ENCODE measurements around the gene ABCB8. TPM values are rescaled to one million over a fixed set of nuclear protein-coding genes. Genes with fewer than 3 reads are reported as not detected.

ABCB8 gene
- total and polyA plus RNA-seq, 9 of the 15 experiments (the other 6 are each of a cell fraction or from before 2014, with no cell fraction given): 7.6 to 106 (median 36.3) TPM

DNA sequence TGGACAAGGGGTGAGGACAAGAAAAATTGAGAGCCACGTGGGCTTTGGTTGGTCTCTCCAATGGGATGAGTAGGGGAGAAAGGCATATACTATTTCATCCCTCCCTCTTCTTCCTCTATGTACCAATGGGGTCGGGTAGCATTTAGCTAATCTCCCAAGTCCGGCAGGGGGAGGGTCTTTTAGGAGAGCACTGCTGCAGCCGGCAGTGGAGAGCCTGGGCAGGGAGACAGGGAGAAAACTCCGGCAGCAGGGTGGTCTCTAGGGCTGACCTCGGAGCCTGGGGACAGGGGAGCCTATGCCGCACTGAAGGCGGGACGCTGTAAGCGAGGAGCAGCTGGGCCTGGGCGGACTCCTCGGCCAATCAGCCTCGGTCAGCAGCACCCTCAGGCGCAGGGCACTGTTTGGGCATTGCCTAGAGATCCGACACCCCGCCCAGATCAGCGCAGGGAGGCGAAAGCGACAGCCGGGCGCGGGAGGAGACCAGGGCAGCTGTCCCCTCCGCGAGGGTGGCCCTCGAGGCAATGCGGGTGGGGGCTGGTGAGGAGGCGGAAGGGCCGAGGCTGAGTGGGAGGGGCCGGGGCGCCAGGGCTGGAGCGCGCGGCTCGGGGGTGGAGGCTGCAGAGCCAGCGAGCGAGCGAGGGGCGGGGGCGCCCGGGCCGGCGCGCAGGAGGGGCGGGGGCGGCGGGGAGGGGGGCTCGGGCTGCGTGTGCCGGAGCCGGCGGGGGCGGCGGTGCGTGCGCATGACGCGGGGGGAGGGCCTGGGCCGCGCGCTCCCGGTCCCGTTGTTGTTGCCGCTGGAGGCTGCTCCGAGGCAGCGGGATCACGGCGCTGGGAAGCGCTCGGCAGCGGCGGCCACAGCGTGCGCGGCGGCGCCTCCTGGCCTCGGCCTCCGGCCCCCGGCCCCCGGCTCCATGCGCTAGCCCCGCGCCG, 57.7 kb downstream of the ABCB8 start, which contains the start of gene AGAP3 (continued):
- TF ChIP-seq, protein P1, sequence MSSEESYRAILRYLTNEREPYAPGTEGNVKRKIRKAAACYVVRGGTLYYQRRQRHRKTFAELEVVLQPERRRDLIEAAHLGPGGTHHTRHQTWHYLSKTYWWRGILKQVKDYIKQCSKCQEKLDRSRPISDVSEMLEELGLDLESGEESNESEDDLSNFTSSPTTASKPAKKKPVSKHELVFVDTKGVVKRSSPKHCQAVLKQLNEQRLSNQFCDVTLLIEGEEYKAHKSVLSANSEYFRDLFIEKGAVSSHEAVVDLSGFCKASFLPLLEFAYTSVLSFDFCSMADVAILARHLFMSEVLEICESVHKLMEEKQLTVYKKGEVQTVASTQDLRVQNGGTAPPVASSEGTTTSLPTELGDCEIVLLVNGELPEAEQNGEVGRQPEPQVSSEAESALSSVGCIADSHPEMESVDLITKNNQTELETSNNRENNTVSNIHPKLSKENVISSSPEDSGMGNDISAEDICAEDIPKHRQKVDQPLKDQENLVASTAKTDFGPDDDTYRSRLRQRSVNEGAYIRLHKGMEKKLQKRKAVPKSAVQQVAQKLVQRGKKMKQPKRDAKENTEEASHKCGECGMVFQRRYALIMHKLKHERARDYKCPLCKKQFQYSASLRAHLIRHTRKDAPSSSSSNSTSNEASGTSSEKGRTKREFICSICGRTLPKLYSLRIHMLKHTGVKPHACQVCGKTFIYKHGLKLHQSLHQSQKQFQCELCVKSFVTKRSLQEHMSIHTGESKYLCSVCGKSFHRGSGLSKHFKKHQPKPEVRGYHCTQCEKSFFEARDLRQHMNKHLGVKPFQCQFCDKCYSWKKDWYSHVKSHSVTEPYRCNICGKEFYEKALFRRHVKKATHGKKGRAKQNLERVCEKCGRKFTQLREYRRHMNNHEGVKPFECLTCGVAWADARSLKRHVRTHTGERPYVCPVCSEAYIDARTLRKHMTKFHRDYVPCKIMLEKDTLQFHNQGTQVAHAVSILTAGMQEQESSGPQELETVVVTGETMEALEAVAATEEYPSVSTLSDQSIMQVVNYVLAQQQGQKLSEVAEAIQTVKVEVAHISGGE (CRISPR knock-in tag; IDR thresholded peaks at IDR 0.05): peak in 1 of 3 experiments; percentile 31; a peak in 1 of 6 replicates
- TF ChIP-seq, protein P2, sequence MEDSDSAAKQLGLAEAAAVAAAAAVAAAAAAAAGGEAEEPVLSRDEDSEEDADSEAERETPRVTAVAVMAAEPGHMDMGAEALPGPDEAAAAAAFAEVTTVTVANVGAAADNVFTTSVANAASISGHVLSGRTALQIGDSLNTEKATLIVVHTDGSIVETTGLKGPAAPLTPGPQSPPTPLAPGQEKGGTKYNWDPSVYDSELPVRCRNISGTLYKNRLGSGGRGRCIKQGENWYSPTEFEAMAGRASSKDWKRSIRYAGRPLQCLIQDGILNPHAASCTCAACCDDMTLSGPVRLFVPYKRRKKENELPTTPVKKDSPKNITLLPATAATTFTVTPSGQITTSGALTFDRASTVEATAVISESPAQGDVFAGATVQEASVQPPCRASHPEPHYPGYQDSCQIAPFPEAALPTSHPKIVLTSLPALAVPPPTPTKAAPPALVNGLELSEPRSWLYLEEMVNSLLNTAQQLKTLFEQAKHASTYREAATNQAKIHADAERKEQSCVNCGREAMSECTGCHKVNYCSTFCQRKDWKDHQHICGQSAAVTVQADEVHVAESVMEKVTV (CRISPR knock-in tag; IDR thresholded peaks at IDR 0.05): 0 out of 2 replicates have a peak, but pooled peaks have one; percentile 8
- TF ChIP-seq ZNF143 (CRISPR knock-in tag; IDR thresholded peaks at IDR 0.05): peak; percentile 49; the same call in 1 of the 2 replicates
- TF ChIP-seq, protein P3, sequence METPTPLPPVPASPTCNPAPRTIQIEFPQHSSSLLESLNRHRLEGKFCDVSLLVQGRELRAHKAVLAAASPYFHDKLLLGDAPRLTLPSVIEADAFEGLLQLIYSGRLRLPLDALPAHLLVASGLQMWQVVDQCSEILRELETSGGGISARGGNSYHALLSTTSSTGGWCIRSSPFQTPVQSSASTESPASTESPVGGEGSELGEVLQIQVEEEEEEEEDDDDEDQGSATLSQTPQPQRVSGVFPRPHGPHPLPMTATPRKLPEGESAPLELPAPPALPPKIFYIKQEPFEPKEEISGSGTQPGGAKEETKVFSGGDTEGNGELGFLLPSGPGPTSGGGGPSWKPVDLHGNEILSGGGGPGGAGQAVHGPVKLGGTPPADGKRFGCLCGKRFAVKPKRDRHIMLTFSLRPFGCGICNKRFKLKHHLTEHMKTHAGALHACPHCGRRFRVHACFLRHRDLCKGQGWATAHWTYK (CRISPR knock-in tag; IDR thresholded peaks at IDR 0.05): peak; percentile 62
- peak; percentile 72 for TF ChIP-seq KLF13 (tag; IDR thresholded peaks at IDR 0.05; ENCODE audit: borderline replicate concordance, low read depth)
- TF ChIP-seq, protein P4, sequence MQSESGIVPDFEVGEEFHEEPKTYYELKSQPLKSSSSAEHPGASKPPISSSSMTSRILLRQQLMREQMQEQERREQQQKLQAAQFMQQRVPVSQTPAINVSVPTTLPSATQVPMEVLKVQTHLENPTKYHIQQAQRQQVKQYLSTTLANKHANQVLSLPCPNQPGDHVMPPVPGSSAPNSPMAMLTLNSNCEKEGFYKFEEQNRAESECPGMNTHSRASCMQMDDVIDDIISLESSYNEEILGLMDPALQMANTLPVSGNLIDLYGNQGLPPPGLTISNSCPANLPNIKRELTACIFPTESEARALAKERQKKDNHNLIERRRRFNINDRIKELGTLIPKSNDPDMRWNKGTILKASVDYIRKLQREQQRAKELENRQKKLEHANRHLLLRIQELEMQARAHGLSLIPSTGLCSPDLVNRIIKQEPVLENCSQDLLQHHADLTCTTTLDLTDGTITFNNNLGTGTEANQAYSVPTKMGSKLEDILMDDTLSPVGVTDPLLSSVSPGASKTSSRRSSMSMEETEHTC (IDR thresholded peaks at IDR 0.05): peak; percentile 20; the same call in 1 of the 2 replicates
- TF ChIP-seq TAF1 (IDR thresholded peaks at IDR 0.05; ENCODE audit: control insufficient read depth, extremely low read depth, insufficient read depth, low read length, severe bottlenecking): peak; percentile 72
- TF ChIP-seq SOX6 (IDR thresholded peaks at IDR 0.05): peak; percentile 8; the same call in 1 of the 2 replicates
- TF ChIP-seq, protein P5, sequence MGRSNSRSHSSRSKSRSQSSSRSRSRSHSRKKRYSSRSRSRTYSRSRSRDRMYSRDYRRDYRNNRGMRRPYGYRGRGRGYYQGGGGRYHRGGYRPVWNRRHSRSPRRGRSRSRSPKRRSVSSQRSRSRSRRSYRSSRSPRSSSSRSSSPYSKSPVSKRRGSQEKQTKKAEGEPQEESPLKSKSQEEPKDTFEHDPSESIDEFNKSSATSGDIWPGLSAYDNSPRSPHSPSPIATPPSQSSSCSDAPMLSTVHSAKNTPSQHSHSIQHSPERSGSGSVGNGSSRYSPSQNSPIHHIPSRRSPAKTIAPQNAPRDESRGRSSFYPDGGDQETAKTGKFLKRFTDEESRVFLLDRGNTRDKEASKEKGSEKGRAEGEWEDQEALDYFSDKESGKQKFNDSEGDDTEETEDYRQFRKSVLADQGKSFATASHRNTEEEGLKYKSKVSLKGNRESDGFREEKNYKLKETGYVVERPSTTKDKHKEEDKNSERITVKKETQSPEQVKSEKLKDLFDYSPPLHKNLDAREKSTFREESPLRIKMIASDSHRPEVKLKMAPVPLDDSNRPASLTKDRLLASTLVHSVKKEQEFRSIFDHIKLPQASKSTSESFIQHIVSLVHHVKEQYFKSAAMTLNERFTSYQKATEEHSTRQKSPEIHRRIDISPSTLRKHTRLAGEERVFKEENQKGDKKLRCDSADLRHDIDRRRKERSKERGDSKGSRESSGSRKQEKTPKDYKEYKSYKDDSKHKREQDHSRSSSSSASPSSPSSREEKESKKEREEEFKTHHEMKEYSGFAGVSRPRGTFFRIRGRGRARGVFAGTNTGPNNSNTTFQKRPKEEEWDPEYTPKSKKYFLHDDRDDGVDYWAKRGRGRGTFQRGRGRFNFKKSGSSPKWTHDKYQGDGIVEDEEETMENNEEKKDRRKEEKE (IDR thresholded peaks at IDR 0.05; ENCODE audit: borderline replicate concordance in 1 of 2, control insufficient read depth in 1 of 2, low read depth in 2 of 2, low read length in 1 of 2): no peak
- TF ChIP-seq HDAC1 (IDR thresholded peaks at IDR 0.05): peak in 1 of 2 experiments; percentile 87; a peak in 2 of 4 replicates
- TF ChIP-seq KDM5B (IDR thresholded peaks at IDR 0.05; ENCODE audit: insufficient replicate concordance, low read depth, low read length): peak; percentile 91

All from K562 (cell line).